Fibroblast of lung (primary cell): ENCODE data around the gene RALA. TPM values are rescaled to one million over a fixed set of nuclear protein-coding genes. Genes with fewer than 3 reads are reported as not detected.

Experiments used
- DNase-seq, 2 donors: peaks; one replicate each; pipeline versions ENCODE4 v3.0.0 to v3.0.0-alpha.2; 2010; ENCODE audit warnings: low read depth in 2 of 2
- H2AFZ ChIP-seq: 2 replicates; pipeline ENCODE4 v1.5.1; 2012; ENCODE audit warnings: low read length, control low read depth, inconsistent platforms
- H3K27ac ChIP-seq: 2 replicates; pipeline ENCODE4 v1.5.1; 2011; ENCODE audit warnings: low read length, control low read depth; ENCODE audit not compliant: insufficient read depth
- H3K27me3 ChIP-seq: 2 replicates; pipeline ENCODE4 v1.5.1; 2011; ENCODE audit warnings: mild to moderate bottlenecking, low read length; ENCODE audit not compliant: control insufficient read depth, insufficient read depth
- H3K36me3 ChIP-seq: 2 replicates; pipeline ENCODE4 v1.5.1; 2011; ENCODE audit warnings: low read length; ENCODE audit not compliant: control insufficient read depth, insufficient read depth
- H3K4me1 ChIP-seq: 2 replicates; pipeline ENCODE4 v1.5.1; 2011; ENCODE audit warnings: low read length; ENCODE audit not compliant: control insufficient read depth, insufficient read depth; ENCODE audit errors: extremely low read depth
- H3K4me2 ChIP-seq: 2 replicates; pipeline ENCODE4 v1.5.1; 2011; ENCODE audit warnings: low read length, control low read depth; ENCODE audit not compliant: insufficient read depth; ENCODE audit errors: extremely low read depth
- H3K4me3 ChIP-seq, 4 experiments: fragments of 200-600 bp in 1 of 4; sonication (generic) in 1 of 4; replicated peaks in 1 of 4; 2 replicates each; pipeline ENCODE4 v1.5.1; 2011 to 2016; ENCODE audit warnings: low read length in 4 of 4, low read depth in 3 of 4, mild to moderate bottlenecking in 3 of 4, control low read depth in 2 of 4, inconsistent platforms in 1 of 4, mixed read lengths in 1 of 4; ENCODE audit not compliant: insufficient read depth in 1 of 4; ENCODE audit errors: control extremely low read depth in 1 of 4
- H3K79me2 ChIP-seq: 2 replicates; pipeline ENCODE4 v1.5.1; 2012; ENCODE audit warnings: mild to moderate bottlenecking, low read length, inconsistent platforms; ENCODE audit not compliant: control insufficient read depth, insufficient read depth
- H3K9ac ChIP-seq: 2 replicates; pipeline ENCODE4 v1.5.1; 2011; ENCODE audit warnings: mild to moderate bottlenecking, low read length, control low read depth; ENCODE audit not compliant: insufficient read depth
- H3K9me3 ChIP-seq: 2 replicates; pipeline ENCODE4 v1.5.1; 2012; ENCODE audit warnings: low read depth, low read length; ENCODE audit not compliant: control insufficient read depth, insufficient read depth
- H4K20me1 ChIP-seq: 2 replicates; pipeline ENCODE4 v1.5.1; 2011; ENCODE audit warnings: low read length; ENCODE audit not compliant: control insufficient read depth, insufficient read depth; ENCODE audit errors: extremely low read depth
- EZH2 ChIP-seq: IDR thresholded peaks from 2 replicates; pipeline ENCODE4 v1.5.1; 2012; ENCODE audit warnings: low read length, control low read depth, mild to moderate bottlenecking; ENCODE audit errors: missing control alignments
- polyA plus RNA-seq, 2 donors: library from polyadenylated mRNA; depleted of rRNA in 1 of 2; stranded (reverse) in 1 of 2; unstranded in 1 of 2; fragments of >200 nt; gene quantifications; 2 replicates each; pipeline ENCODE4 v1.2.1, GENCODE V29; 2011 to 2012; ENCODE audit warnings: missing spikeins in 1 of 2
- total RNA-seq: library from RNA; depleted of rRNA; stranded (reverse); fragments of >200 nt; gene quantifications from 2 replicates; pipeline ENCODE4 v1.2.1, GENCODE V29; 2014
- TF ChIP-seq, protein P1 (sequence below), 2 donors: IDR thresholded peaks in 1 of 2; conservative IDR thresholded peaks in 1 of 2; 1 replicate in 1 of 2; 2 replicates in 1 of 2; pipeline ENCODE4 v1.5.1; 2011 to 2012; ENCODE audit warnings: low read length in 2 of 2, control low read depth in 1 of 2, inconsistent platforms in 1 of 2, low read depth in 1 of 2, mild to moderate bottlenecking in 1 of 2

The RALA gene
- total and polyA plus RNA-seq, 2 donors (not counting 1 experiment from before 2014, with no cell fraction given), result 46.1 to 50.9 TPM

DNA sequence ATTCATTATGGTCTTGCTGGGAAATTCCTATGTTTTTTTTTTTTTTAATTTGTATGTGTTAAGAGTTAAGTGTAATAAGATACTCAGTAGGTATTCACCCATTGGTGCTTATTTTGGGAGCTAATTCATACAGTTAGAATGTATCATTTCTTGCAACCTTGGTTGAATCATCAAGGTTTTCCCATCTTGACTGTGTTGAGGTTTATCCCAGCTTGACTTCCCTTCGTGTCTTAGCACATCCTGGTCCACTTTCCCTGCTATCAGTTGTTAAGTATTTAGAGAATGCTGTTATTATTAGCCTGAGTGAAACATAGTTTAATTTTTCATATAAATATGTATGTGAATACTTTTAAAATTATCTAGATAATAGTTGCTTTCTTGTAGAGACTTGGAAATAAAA is 20.8 kb downstream of the RALA start:
- Histone ChIP-seq H4K20me1 (no peaks in the 10 kb centered on the region), H3K9ac (no peak overlapping the region), H3K79me2 (peaks cover 86% of the 10 kb centered on the region), H3K9me3 (no peaks in the 10 kb centered on the region), H3K4me2 (no peak overlapping the region), H3K27me3 (no peaks in the 10 kb centered on the region), H3K4me3 (no peak overlapping the region), H3K4me1 (no peaks in the 10 kb centered on the region), H3K27ac (no peak overlapping the region), H3K36me3 (peaks cover under 1% of the 10 kb centered on the region), H2AFZ (no peak overlapping the region)
- DNase-seq, result peak in 1 of 2 donors; percentile 80
- TF ChIP-seq EZH2, result no peak
- TF ChIP-seq, protein P1, sequence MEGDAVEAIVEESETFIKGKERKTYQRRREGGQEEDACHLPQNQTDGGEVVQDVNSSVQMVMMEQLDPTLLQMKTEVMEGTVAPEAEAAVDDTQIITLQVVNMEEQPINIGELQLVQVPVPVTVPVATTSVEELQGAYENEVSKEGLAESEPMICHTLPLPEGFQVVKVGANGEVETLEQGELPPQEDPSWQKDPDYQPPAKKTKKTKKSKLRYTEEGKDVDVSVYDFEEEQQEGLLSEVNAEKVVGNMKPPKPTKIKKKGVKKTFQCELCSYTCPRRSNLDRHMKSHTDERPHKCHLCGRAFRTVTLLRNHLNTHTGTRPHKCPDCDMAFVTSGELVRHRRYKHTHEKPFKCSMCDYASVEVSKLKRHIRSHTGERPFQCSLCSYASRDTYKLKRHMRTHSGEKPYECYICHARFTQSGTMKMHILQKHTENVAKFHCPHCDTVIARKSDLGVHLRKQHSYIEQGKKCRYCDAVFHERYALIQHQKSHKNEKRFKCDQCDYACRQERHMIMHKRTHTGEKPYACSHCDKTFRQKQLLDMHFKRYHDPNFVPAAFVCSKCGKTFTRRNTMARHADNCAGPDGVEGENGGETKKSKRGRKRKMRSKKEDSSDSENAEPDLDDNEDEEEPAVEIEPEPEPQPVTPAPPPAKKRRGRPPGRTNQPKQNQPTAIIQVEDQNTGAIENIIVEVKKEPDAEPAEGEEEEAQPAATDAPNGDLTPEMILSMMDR (conservative IDR thresholded peaks at IDR 0.05 in 1 of 2, IDR thresholded peaks at IDR 0.05 in 1 of 2; ENCODE audit: low read depth in 1 of 2, low read length in 2 of 2), result no peak

DNA sequence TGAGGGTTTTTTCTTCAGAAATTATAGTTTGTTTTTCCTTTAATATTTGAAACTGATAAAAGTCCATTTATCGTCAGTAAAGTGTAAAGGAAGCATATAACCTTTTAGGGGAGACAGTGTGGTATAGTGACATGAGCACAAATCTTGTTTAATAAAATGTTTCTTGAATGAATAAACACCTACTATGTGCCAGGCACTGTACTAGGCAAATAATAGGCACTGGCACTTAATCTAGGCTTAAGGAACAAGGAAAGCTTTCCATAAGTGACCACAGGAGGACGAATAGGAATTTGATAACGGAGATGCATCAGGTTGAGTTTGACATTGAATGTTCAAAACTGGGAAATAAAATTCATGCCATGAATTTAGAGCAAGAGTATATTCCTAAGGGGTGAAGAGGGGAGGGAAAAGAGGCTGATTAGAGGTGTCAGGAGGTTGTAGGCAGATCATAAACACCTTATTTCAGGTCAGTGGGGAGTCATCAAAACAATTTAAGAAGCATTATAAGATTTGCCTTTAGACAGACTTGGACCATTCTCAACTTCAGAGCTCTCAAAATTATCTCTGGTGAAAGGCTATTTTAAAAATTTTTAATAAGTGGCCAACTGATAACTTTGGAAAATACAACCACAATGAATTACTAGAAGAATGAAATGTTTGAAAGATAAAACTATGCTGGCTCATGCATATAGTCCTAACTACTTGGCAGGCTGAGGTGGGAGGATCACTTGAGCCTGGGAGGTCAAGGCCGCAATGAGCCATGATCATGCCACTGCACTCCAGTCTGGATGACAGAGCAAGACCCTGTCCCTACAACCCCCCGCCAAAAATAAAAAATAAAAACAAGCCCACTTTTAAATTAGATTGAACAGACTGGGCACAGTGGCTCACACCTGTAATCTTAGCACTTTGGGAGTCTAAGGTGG is 22.4 kb downstream of the RALA start:
- H3K27ac ChIP-seq, result no peak overlapping the region
- no peak overlapping the region for H3K4me3 ChIP-seq
- no peak overlapping the region for H2AFZ ChIP-seq
- peaks cover 80% of the 10 kb centered on the region for H3K79me2 ChIP-seq
- H3K4me2 ChIP-seq, result no peak overlapping the region
- H3K9me3 ChIP-seq, result no peaks in the 10 kb centered on the region
- no peaks in the 10 kb centered on the region for H3K4me1 ChIP-seq
- TF ChIP-seq, protein P1 (conservative IDR thresholded peaks at IDR 0.05 in 1 of 2, IDR thresholded peaks at IDR 0.05 in 1 of 2; ENCODE audit: low read depth in 1 of 2, low read length in 2 of 2), result no peak
- no peak for TF ChIP-seq EZH2
- DNase-seq, result no peak
- H4K20me1 ChIP-seq, result no peaks in the 10 kb centered on the region
- H3K36me3 ChIP-seq, result peaks cover 2% of the 10 kb centered on the region
- H3K27me3 ChIP-seq, result no peaks in the 10 kb centered on the region
- no peak overlapping the region for H3K9ac ChIP-seq

DNA sequence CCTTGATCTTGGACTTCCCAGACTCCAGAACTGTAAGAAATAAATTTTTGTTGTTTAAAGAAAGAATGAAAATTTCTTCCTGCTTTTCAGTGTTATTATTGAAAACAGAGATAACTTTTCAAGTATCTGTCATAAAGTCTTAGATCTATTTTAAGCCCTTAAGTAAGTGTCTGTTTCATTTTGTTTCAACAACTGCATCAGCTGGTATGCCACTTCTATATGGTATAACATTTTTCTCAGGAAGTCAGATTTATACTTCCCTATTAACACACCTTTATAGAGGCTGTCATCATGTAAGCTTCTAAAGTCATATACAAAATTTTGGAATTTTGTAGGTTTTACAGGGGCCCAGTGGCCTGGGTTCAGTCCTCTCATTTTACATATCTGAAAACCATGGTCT is 24.4 kb downstream of the RALA start:
- H3K79me2 ChIP-seq, result peaks cover 73% of the 10 kb centered on the region
- no peak overlapping the region for H3K4me3 ChIP-seq
- H3K9ac ChIP-seq, result no peak overlapping the region
- H3K9me3 ChIP-seq, result no peaks in the 10 kb centered on the region
- no peak overlapping the region for H3K27ac ChIP-seq
- no peak overlapping the region for H3K4me2 ChIP-seq
- H3K27me3 ChIP-seq, result no peaks in the 10 kb centered on the region
- H3K36me3 ChIP-seq, result peaks cover 2% of the 10 kb centered on the region
- no peak for TF ChIP-seq EZH2
- peaks cover 13% of the 10 kb centered on the region for H3K4me1 ChIP-seq
- no peaks in the 10 kb centered on the region for H4K20me1 ChIP-seq
- DNase-seq, result no peak
- H2AFZ ChIP-seq, result no peak overlapping the region
